Melanocyte of skin (primary cell): Measurements from ENCODE around the gene GLTP. TPM values are rescaled to one million over a fixed set of nuclear protein-coding genes. Genes with fewer than 3 reads are reported as not detected.

Experiments used
- small RNA-seq, 2 donors: library from RNA; depleted of rRNA; stranded (forward); fragments of <200 nt; gene quantifications; one replicate each; pipeline ENCODE3, GENCODE V24; 2012
- total RNA-seq, 2 donors: library from RNA; depleted of rRNA; stranded (reverse); fragments of >200 nt; gene quantifications; 2 replicates each; pipeline ENCODE4 v1.2.3, GENCODE V29; 2012

Gene GLTP, protein sequence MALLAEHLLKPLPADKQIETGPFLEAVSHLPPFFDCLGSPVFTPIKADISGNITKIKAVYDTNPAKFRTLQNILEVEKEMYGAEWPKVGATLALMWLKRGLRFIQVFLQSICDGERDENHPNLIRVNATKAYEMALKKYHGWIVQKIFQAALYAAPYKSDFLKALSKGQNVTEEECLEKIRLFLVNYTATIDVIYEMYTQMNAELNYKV
- total RNA-seq, result 10 to 100 TPM; 19.0 to 19.6 TPM

DNA sequence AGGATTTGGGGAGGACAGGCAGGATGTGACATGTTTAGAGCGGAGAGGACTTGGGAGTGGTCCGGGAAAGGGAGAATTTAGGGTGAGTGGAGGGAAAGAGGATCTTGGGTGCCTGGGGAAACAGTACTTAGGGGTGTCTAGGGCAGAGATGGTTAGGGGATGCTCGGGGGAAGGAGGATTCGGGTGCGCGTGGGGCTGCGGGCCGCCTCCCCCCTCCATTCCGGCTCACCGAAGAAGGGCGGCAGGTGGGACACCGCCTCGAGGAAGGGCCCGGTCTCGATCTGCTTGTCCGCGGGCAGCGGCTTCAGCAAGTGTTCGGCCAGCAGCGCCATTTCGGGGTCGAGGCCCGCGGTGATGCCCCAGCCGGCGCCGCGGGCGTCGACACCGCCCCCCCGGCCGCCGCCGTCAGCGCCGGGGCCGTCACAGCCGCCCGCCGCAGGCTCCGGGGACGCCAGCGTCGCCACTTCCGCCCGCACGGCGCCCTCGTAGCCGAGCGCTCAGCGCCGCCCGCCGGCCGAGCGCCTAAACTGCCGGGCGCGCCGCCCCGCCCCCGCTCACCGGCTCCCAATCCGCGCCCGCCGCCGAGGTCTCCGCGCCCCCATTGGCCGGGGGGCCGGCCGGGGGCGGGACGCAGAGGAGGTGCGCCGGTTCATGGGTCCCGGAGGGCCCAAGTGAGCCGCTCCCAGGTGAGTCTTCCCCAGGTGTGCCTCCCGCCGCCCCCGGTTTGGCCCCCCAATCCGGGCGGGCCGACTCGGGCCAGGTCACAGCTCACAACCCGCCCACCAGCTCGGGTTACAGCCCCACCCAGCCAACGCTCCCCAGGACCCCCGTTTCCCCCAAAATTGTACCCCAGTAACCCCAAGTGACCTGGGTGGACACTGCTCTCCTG is at the start of gene GLTP:
Gene GLTP, minus strand, starts transcription at position 499 of the 889 bp plus-strand sequence. Its CDS starts 167 bp downstream, at position 332.

DNA sequence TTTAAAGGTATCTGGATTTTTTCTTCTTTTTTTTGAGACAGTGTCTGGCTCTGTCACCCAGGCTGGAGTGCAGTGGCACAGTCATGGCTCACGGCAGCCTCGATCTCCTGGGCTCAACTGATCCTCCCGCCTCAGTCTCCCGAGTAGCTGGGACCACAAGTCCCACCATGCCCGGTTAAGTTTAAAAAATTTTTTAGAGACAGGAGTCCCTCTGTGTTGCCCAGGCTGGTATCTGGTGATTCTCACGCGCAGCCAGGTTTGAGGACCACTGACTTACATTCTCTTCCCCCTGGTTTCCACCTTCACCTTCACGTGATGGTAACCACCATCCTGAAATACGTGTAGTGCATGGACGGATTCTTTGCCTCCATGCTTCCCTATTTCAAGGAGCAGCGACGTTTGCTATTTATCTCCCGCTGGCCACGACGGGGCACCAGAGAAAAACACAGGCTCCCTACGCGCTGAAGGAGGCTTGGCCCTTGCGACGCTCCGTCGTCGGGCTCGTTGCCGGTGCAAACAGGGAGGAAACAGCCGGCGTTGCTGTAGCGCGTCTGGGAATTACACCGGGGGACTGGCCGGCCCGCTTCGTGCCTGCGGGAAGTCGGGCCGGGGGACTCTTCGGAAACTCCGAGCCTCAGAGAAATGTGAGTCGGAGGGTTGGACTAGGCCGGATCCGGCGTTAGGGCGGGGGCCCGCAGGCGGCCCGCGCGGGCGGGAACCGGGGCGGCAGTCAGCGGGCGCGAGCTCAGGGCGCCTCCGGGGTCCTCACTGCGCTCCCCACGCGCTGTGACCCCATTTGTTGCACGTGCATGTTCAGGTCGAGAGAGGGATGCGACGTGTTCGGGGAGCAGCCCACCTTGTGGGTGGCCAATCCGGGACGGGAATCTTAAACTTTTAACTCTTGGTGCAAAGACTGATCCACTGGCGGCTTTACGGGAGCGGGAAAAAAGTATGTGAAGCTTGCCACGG is 19.7 kb upstream of the GLTP start, which contains the start of gene TCHP:
Gene TCHP, plus strand, starts transcription at position 492 of the 969 bp plus-strand sequence. CDS start 2,753 bp downstream, outside the sequence.

DNA sequence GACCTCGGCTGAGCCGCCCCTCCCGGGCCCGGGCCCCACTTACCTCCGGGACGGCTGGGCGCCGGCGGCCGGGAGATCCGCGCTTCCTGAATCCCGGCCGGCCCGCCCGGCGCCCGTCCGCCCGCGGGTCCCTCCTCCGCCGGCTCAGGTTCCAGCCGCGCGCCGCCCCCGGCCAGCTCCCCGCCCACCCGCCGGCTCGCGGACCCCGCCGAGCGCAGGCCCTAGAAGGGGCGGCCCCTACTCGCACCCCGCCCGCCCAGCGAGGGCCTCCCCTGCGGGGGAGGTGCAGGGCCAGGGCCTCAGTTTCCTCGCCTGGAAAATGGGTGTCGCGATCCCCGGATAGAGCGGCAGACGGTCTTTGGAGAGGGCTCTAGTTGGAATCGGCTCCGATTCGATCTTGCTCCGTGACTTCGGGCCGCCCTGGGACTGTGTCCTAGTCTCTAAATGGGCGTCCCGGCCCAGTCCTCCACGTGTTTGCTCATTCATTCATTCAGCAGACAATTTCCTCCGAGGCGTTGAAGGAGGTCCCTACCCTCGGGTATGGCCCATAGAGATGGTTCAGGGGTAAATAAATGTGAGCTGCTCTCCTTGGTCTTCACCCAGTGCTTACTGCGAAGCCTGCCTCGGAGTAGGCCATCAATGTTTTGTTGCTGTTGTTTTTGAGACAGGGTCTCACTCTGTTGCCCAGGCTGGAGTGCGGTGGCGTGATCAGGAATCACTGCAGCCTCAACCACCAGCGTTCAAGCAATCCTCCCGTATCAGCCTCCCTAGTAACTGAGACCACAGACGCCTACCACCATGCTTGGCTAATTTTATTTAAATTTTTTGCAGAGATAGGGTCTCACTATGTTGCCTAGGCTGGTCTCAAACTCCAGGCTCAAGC is 46.8 kb downstream of the GLTP start, which contains the start of gene TRPV4:
Gene TRPV4, minus strand, starts transcription at position 92 of the 883 bp plus-strand sequence. CDS start 18,602 bp downstream, outside the sequence.

Small RNA genes within 50 kb of the gene (small RNA-seq; reads per million reads assigned to genes)
- gene MIR4497 (0 reads per million in 2 donors), gene RN7SL441P (0 reads per million in 2 donors)

Other genes with a start within 250 kb of the GLTP start
- 1 to 10 TPM; 4.1 to 4.3 TPM for gene FAM222A, start 166.7 kb downstream of the GLTP start, total RNA-seq
- gene TRPV4, start 47.1 kb downstream of the GLTP start, total RNA-seq, result 1 to 10 TPM in 1 of 2 donors, under 1 TPM in 1; under 0.01 to 1.3 TPM
- gene TCHP, start 19.7 kb upstream of the GLTP start, total RNA-seq, result 10 to 100 TPM in 1 of 2 donors, 1 to 10 TPM in 1; 9.3 to 11.0 TPM
- 10 to 100 TPM; 33.4 to 39.0 TPM for gene GIT2, start 115.8 kb upstream of the GLTP start, total RNA-seq
- gene ANKRD13A, start 118.9 kb upstream of the GLTP start, total RNA-seq, result 10 to 100 TPM; 24.3 to 34.8 TPM
- gene C12orf76, start 168.0 kb upstream of the GLTP start, total RNA-seq, result 10 to 100 TPM in 1 of 2 donors, 1 to 10 TPM in 1; 8.7 to 14.8 TPM
- gene IFT81, start 243.8 kb upstream of the GLTP start, total RNA-seq, result 10 to 100 TPM; 16.7 to 30.3 TPM